Activated T-helper 17 cell treated with anti-CD3 and anti-CD28 coated beads, Interleukin-2, amount 50 U/mL, for 72 hours (primary cell): ENCODE results near the gene MYEOV. TPM values are rescaled to one million over a fixed set of nuclear protein-coding genes. Genes with fewer than 3 reads are reported as not detected.

Experiments
- ATAC-seq: fragments of 150-1000 bp; cut with Tn5 transposase; replicated peaks from 2 replicates; pipeline ENCODE4 v1.10.0; 2021; ENCODE audit warnings: mild to moderate bottlenecking, moderate library complexity
- H3K27ac Mint-ChIP-seq: one replicate; pipeline ENCODE4 v1.8.0; 2022; ENCODE audit warnings: mixed read lengths
- H3K27me3 Mint-ChIP-seq: one replicate; pipeline ENCODE4 v1.8.0; 2022; ENCODE audit warnings: mixed read lengths
- H3K36me3 Mint-ChIP-seq: one replicate; pipeline ENCODE4 v1.8.0; 2022; ENCODE audit warnings: low read depth, mild to moderate bottlenecking, mixed read lengths
- H3K4me1 Mint-ChIP-seq: one replicate; pipeline ENCODE4 v1.8.0; 2022; ENCODE audit warnings: mixed read lengths
- H3K4me3 Mint-ChIP-seq: one replicate; pipeline ENCODE4 v1.8.0; 2022; ENCODE audit warnings: mild to moderate bottlenecking, mixed read lengths
- H3K9me3 Mint-ChIP-seq: one replicate; pipeline ENCODE4 v1.8.0; 2022; ENCODE audit warnings: mixed read lengths
- total RNA-seq, 2 donors: library from RNA; stranded (reverse); gene quantifications; one replicate each; pipeline ENCODE4 v1.2.3, GENCODE V29; 2022

MYEOV gene
- under 1 TPM in 1 of 2 donors, not detected in 1; 0.82 TPM for total RNA-seq

DNA sequence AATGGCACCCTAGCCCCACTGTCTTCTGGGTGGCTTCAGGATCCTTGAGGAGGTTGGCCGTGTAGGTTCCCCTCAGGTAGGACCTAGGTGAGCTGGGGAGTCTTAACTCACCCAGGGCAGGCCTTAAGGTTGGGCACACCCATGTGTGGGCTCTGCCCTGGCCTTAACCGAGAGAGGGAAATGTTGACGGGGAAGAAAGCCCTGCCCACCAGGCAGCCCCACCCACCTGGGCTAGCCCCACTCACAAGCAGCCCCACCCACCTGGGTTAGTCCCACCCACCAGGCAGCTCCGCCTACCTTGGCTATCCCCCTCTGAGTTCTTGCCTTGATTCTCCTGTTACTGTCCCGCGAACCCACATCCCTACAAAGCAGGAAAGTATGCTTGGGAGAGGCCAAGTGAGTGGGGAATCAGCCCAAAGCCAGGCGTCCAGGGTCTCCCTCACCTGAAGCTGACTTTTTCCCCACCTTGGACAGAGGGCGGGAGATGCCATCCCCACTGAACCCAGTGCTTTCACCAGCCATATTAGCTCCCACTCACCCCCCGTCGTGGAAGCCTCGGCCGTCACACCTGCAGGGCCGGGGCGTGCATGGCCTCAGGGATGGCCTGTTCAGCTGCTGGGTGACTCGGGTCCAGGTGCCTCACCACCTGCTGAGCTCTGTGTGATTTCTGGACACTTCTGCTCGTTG, at the start of gene MYEOV:
MYEOV (plus strand) TSS at position 337 of the 687 bp plus-strand sequence. CDS start 1,200 bp downstream, outside the sequence.
- H3K9me3 Mint-ChIP-seq = no peaks in the 10 kb centered on the region
- H3K4me1 Mint-ChIP-seq = peaks cover 18% of the 10 kb centered on the region
- ATAC-seq = no peak
- no peak within 1 kb of the TSS for H3K27ac Mint-ChIP-seq
- peaks cover 2% of the 10 kb centered on the region for H3K27me3 Mint-ChIP-seq
- H3K4me3 Mint-ChIP-seq = no peak within 1 kb of the TSS
- H3K36me3 Mint-ChIP-seq = no peaks in the 10 kb centered on the region

GRCh38 chr11:69244266-69244665, 49.7 kb upstream of the MYEOV start:
- H3K27me3 Mint-ChIP-seq = no peaks in the 10 kb centered on the region
- H3K36me3 Mint-ChIP-seq = no peaks in the 10 kb centered on the region
- H3K9me3 Mint-ChIP-seq = peaks cover 6% of the 10 kb centered on the region
- ATAC-seq = no peak
- H3K27ac Mint-ChIP-seq = no peak overlapping the region
- no peak overlapping the region for H3K4me3 Mint-ChIP-seq
- peaks cover 6% of the 10 kb centered on the region for H3K4me1 Mint-ChIP-seq

DNA sequence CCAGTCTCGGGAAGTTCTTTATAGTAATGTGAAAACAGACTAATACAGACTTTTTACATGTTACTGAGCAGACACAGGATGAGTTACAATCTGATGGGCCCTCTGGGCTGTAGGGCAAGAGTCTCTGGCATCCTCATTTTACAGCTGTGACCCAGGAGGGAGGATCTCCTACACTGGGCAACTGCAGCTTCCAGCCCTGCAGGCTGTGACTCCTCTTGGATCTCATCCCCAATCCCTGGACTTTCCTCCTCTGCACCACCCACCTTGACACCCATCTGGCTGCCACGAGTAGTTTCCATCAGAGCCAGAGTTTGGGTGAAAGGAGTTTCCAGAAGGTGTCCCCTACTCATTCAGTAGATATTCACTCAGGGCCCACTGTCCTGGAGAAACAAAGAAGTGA, 48.9 kb upstream of the MYEOV start:
- Mint-ChIP-seq H3K36me3 (no peaks in the 10 kb centered on the region), H3K4me1 (peaks cover 6% of the 10 kb centered on the region), H3K27me3 (no peaks in the 10 kb centered on the region), H3K4me3 (no peak overlapping the region), H3K9me3 (peaks cover 6% of the 10 kb centered on the region), H3K27ac (no peak overlapping the region)
- no peak for ATAC-seq

GRCh38 chr11:69245491-69246345, 48.2 kb upstream of the MYEOV start:
- H3K27ac Mint-ChIP-seq = no peak overlapping the region
- ATAC-seq = no peak
- peaks cover 6% of the 10 kb centered on the region for H3K4me1 Mint-ChIP-seq
- peaks cover under 1% of the 10 kb centered on the region for H3K27me3 Mint-ChIP-seq
- no peak overlapping the region for H3K4me3 Mint-ChIP-seq
- H3K9me3 Mint-ChIP-seq = peaks cover 6% of the 10 kb centered on the region
- no peaks in the 10 kb centered on the region for H3K36me3 Mint-ChIP-seq

DNA sequence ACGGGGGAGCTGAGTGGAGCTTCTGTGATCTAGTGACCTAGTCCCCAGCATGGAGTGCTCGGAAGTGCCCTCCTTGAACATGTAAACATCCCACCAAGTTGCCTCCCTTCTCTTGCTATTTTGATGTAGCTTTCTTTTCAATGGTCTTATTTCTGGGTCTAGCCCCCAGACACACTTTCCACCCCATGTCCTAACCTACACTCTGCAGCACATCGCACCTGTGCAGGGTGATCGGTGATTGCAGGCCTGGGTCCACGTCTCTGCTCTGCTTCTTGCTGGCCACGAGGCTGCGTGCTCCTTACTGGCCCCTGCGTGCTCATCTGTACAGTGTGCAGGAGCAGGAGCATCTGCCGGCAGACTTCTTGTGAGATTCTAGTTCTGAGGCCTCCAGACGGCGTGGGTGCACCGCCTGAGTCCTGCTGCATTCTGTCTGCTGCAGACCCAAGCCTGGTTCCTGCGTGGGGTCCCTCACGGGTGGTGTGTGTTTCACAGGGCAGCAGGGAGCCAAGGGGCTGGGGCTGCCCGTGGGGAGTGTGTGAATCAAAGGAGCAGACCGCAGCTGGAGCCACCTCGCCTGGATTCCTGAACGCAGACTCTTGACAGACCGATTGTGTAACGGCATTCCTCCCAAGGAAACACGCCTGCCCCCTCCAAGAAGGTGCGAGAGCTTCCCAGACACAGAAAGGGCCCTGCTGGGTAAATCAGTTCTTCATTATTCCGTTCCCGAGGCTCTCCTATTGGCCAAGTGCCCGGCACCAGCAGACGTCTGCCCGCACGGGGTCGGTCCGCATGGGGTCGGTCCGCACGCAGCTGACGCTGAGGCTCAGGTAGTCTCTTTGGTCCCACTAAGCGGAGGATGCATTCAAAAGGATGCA, 44.4 kb upstream of the MYEOV start:
- H3K27ac Mint-ChIP-seq = no peak overlapping the region
- H3K9me3 Mint-ChIP-seq = no peaks in the 10 kb centered on the region
- no peak overlapping the region for H3K4me3 Mint-ChIP-seq
- H3K27me3 Mint-ChIP-seq = peaks cover 18% of the 10 kb centered on the region
- no peaks in the 10 kb centered on the region for H3K36me3 Mint-ChIP-seq
- no peaks in the 10 kb centered on the region for H3K4me1 Mint-ChIP-seq
- ATAC-seq = no peak

- no peaks in the 10 kb centered on the region for H3K4me1 Mint-ChIP-seq
- no peaks in the 10 kb centered on the region for H3K36me3 Mint-ChIP-seq
- no peaks in the 10 kb centered on the region for H3K9me3 Mint-ChIP-seq
- ATAC-seq = no peak
- peaks cover 24% of the 10 kb centered on the region for H3K27me3 Mint-ChIP-seq
- H3K4me3 Mint-ChIP-seq = no peak overlapping the region
- no peak overlapping the region for H3K27ac Mint-ChIP-seq
These were observed 43.5 kb upstream of the MYEOV start for GRCh38 chr11:69250186-69251056.

DNA sequence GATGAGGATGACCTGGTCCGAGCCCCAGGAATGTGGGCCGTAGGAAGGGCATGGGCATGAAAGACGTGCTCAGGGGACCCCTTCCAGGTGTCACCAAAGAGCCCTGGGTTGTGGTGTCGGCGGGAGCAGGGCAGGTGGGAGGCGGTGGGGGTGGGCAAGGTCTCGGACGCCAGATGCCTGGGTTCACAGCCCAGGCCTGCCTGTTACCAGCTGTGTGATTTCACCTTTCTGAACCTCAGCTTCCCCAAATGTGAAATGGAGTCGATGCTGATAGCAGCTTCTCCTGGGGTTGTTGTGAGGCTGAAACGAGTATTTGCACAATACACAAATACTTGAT, 42.9 kb upstream of the MYEOV start:
- no peak overlapping the region for H3K27ac Mint-ChIP-seq
- ATAC-seq = no peak

GRCh38 chr11:69251639-69252489, 42.1 kb upstream of the MYEOV start:
- Mint-ChIP-seq H3K4me1 (no peaks in the 10 kb centered on the region), H3K36me3 (no peaks in the 10 kb centered on the region), H3K27me3 (peaks cover 24% of the 10 kb centered on the region), H3K27ac (no peak overlapping the region), H3K4me3 (no peak overlapping the region), H3K9me3 (peaks cover 8% of the 10 kb centered on the region)
- ATAC-seq = no peak

More for the DNA sequence above, 42.9 kb upstream of the MYEOV start:
- H3K27me3 Mint-ChIP-seq = peaks cover 24% of the 10 kb centered on the region
- no peaks in the 10 kb centered on the region for H3K4me1 Mint-ChIP-seq
- no peaks in the 10 kb centered on the region for H3K36me3 Mint-ChIP-seq
- H3K9me3 Mint-ChIP-seq = peaks cover 6% of the 10 kb centered on the region
- H3K4me3 Mint-ChIP-seq = no peak overlapping the region

DNA sequence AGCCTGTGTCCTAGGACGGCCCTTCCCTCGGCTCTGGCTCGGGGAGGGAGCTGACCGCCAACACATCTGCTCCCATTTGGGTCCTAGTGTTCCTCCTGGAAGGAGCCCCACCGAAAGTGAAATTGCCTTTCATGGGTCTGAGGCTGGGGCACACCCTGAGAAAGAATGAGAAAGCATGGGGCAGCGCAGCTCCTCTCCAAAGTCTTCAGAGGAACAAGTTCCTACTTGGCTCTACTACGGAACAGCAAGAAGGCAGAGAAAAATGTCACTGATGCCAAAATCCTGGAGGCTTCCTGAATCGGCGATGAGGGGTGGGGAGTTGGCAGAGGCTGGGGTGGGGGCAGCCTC, 41.5 kb upstream of the MYEOV start:
- Mint-ChIP-seq H3K27ac (no peak overlapping the region), H3K36me3 (no peaks in the 10 kb centered on the region), H3K4me3 (no peak overlapping the region), H3K9me3 (peaks cover 8% of the 10 kb centered on the region), H3K27me3 (peaks cover 24% of the 10 kb centered on the region), H3K4me1 (no peaks in the 10 kb centered on the region)
- ATAC-seq = no peak

- no peaks in the 10 kb centered on the region for H3K4me1 Mint-ChIP-seq
- H3K9me3 Mint-ChIP-seq = peaks cover 8% of the 10 kb centered on the region
- H3K36me3 Mint-ChIP-seq = no peaks in the 10 kb centered on the region
- peaks cover 24% of the 10 kb centered on the region for H3K27me3 Mint-ChIP-seq
- no peak overlapping the region for H3K27ac Mint-ChIP-seq
- no peak overlapping the region for H3K4me3 Mint-ChIP-seq
- ATAC-seq = no peak
These were observed 40.9 kb upstream of the MYEOV start for GRCh38 chr11:69253028-69253427.

GRCh38 chr11:69257134-69257533, 36.8 kb upstream of the MYEOV start:
- Mint-ChIP-seq H3K9me3 (peaks cover 8% of the 10 kb centered on the region), H3K36me3 (no peaks in the 10 kb centered on the region), H3K4me3 (no peak overlapping the region), H3K4me1 (no peaks in the 10 kb centered on the region), H3K27ac (peak overlapping the region; percentile 72), H3K27me3 (peaks cover 21% of the 10 kb centered on the region)
- ATAC-seq = no peak

DNA sequence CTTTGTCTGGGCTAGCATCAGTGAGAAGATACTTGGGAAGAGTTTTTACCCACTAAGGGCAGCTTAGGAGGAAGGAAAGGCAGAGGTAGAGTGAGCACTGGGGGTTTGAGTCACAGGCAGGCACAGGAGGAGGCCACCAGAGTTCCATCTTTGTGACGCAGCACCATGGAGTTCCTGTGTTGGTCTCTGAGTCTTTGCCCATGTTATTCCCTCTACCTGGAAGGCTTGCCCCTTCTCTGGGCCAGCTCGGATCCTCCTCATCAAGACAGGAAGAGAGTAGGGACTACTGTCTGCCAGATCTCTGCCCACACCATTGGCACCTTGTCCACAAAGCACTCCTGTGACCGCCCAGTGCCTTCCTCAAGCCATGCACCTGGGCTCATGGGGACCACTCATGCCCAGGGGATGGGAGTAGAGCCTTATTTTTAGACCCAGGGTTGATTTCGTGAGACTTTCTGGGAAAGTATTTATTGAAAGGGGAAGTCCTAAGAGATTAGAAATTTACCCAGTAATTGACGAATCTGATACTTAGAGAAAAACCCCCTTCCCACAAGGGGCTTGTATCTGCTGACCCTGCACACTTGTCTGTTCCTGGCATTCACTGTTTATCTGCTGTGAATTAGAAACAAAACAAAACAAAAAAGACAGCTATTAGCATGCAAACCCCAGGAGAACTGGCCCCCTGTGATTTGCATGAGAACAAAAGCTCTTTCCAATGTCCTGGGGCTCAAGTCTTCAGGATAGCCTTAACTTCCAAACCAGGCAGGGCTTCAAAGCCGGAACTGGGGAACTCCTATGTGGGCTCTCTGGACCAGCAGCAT, 35.9 kb upstream of the MYEOV start:
- Mint-ChIP-seq H3K27me3 (peaks cover 19% of the 10 kb centered on the region), H3K9me3 (peaks cover 12% of the 10 kb centered on the region), H3K4me1 (peaks cover 4% of the 10 kb centered on the region), H3K4me3 (no peak overlapping the region), H3K27ac (peak overlapping the region; percentile 72), H3K36me3 (no peaks in the 10 kb centered on the region)
- ATAC-seq = peak; percentile 52
